Mammary epithelial cell (primary cell): Measurements from ENCODE around the gene KRAS.

Source experiments
- CTCF ChIP-seq, 2 donors: IDR thresholded peaks in 1 of 2; conservative IDR thresholded peaks in 1 of 2; 2 replicates each; pipeline ENCODE4 v1.5.1; 2011 to 2012; ENCODE audit warnings: inconsistent platforms in 2 of 2, low read length in 2 of 2, mild to moderate bottlenecking in 2 of 2, control low read depth in 1 of 2, low read depth in 1 of 2; ENCODE audit not compliant: insufficient read depth in 1 of 2; ENCODE audit errors: extremely low read depth in 1 of 2
- EZH2 ChIP-seq: IDR thresholded peaks from 2 replicates; pipeline ENCODE4 v1.6.1; 2012; ENCODE audit warnings: low read length, inconsistent platforms, borderline replicate concordance

GRCh38 chr12:25250744-25251730 is at the start of gene KRAS:
- no peak for TF ChIP-seq CTCF (conservative IDR thresholded peaks at IDR 0.05 in 1 of 2, IDR thresholded peaks at IDR 0.05 in 1 of 2; ENCODE audit: extremely low read depth in 1 of 2, insufficient read depth in 1 of 2, low read depth in 1 of 2, low read length in 2 of 2)
- no peak for TF ChIP-seq EZH2
